Activated naive CD4-positive, alpha-beta T cell treated with anti-CD3 and anti-CD28 coated beads, Interleukin-2, amount 50 U/mL, for 24 hours (primary cell): ENCODE measurements around the gene LYPD1.

ENCODE experiments used
- H3K27ac Mint-ChIP-seq: one replicate; pipeline ENCODE4 v1.8.0; 2021; ENCODE audit warnings: mild to moderate bottlenecking, mixed read lengths
- H3K27me3 Mint-ChIP-seq: one replicate; pipeline ENCODE4 v1.8.0; 2021; ENCODE audit warnings: mixed read lengths
- H3K36me3 Mint-ChIP-seq: one replicate; pipeline ENCODE4 v1.8.0; 2021; ENCODE audit warnings: mixed read lengths
- H3K4me1 Mint-ChIP-seq: one replicate; pipeline ENCODE4 v1.8.0; 2021; ENCODE audit warnings: mixed read lengths
- H3K4me3 Mint-ChIP-seq: one replicate; pipeline ENCODE4 v1.8.0; 2021; ENCODE audit warnings: mild to moderate bottlenecking, mixed read lengths
- H3K9me3 Mint-ChIP-seq: one replicate; pipeline ENCODE4 v1.8.0; 2021; ENCODE audit warnings: mixed read lengths

The LYPD1 gene

GRCh38 chr2:132651115-132652045, 18.6 kb downstream of the LYPD1 start:
- H3K36me3 Mint-ChIP-seq = no peaks in the 10 kb centered on the region
- no peak overlapping the region for H3K27ac Mint-ChIP-seq
- no peak overlapping the region for H3K4me3 Mint-ChIP-seq
- no peaks in the 10 kb centered on the region for H3K27me3 Mint-ChIP-seq
- no peaks in the 10 kb centered on the region for H3K4me1 Mint-ChIP-seq
- H3K9me3 Mint-ChIP-seq = no peaks in the 10 kb centered on the region

DNA sequence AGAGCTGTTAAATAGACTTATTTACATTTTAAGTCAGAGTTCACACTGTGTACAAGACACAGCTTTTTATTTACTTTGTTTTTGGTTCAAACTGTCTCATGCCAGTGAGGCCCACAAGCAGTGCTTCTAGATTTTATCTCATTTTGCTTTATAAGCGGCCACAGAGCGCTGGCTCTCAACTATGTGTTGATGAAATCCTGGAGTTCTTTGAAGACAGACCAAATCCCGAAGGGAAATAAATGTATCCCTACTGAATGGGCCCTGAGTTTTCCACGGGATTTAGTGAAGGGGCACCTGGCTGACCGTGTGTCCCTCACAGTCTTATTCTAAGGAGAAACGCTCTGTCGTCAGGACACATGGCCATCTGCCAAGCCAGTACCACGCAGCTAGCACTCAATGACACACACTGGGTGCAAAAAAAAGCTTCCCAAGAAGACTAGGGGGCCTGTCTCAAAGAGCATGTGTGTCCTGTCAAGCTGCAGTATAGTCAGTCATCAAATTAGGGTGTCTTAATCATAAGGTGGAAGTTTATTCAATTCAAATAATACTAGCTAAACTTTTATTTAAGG, 23.4 kb downstream of the LYPD1 start:
- H3K27me3 Mint-ChIP-seq = no peaks in the 10 kb centered on the region
- H3K4me3 Mint-ChIP-seq = no peak overlapping the region
- H3K27ac Mint-ChIP-seq = no peak overlapping the region
- H3K36me3 Mint-ChIP-seq = no peaks in the 10 kb centered on the region
- H3K4me1 Mint-ChIP-seq = no peaks in the 10 kb centered on the region
- no peaks in the 10 kb centered on the region for H3K9me3 Mint-ChIP-seq

DNA sequence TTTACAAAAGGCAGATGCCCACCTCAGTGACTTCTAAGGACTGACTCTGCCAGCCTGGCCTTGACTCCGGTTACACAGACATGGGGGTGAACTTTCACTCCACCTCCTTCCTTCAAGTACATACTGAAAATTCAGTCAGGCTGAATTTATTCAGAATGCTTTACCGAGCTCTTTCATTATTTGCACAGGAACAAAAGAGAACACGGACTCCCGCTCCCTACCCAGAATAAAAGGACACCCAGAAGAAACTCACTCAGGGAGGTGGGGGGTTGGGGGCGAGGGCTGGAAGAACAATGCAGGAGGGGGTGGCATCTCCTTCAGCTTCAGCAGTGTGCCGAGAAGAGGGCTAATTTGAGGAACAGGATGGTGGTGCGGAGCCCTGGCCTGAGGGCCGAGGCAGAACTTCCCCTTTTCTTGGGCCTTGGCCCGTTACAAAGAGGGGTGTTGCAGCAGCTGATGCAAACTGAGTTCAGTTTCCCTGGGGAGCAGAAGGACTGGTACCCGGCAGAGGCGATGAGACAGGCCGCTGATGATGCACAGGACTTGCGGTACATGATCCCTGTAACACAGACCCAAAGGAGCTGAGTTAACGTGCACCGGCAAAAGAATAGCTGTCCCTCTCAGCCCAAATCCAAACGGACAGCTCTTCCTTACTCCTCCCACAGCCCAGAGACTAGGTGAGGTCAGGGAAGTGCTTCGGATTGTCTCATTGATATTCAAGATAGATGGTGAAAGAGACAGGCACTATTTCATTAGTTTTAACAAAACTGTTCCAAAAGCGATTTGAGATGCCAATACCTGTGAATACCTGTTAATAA, 24.1 kb downstream of the LYPD1 start:
- H3K4me1 Mint-ChIP-seq = no peaks in the 10 kb centered on the region
- H3K36me3 Mint-ChIP-seq = no peaks in the 10 kb centered on the region
- H3K9me3 Mint-ChIP-seq = no peaks in the 10 kb centered on the region
- no peak overlapping the region for H3K27ac Mint-ChIP-seq
- H3K27me3 Mint-ChIP-seq = no peaks in the 10 kb centered on the region
- H3K4me3 Mint-ChIP-seq = no peak overlapping the region

DNA sequence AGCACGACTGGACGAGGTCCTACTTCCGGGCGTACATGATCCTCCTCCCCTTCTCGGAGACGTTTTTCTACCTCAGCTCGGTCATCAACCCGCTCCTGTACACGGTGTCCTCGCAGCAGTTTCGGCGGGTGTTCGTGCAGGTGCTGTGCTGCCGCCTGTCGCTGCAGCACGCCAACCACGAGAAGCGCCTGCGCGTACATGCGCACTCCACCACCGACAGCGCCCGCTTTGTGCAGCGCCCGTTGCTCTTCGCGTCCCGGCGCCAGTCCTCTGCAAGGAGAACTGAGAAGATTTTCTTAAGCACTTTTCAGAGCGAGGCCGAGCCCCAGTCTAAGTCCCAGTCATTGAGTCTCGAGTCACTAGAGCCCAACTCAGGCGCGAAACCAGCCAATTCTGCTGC, 24.8 kb downstream of the LYPD1 start:
- Mint-ChIP-seq H3K4me1 (no peaks in the 10 kb centered on the region), H3K9me3 (no peaks in the 10 kb centered on the region), H3K4me3 (no peak overlapping the region), H3K27me3 (no peaks in the 10 kb centered on the region), H3K36me3 (no peaks in the 10 kb centered on the region), H3K27ac (no peak overlapping the region)

- Mint-ChIP-seq H3K4me3 (no peak overlapping the region), H3K27me3 (no peaks in the 10 kb centered on the region), H3K4me1 (no peaks in the 10 kb centered on the region)
Observed at GRCh38 chr2:132642415-132642814, 27.6 kb downstream of the LYPD1 start.

GRCh38 chr2:132641819-132642218, 28.2 kb downstream of the LYPD1 start:
- no peak overlapping the region for H3K27ac Mint-ChIP-seq
- no peaks in the 10 kb centered on the region for H3K4me1 Mint-ChIP-seq
- no peaks in the 10 kb centered on the region for H3K9me3 Mint-ChIP-seq
- H3K4me3 Mint-ChIP-seq = no peak overlapping the region
- no peaks in the 10 kb centered on the region for H3K36me3 Mint-ChIP-seq
- no peaks in the 10 kb centered on the region for H3K27me3 Mint-ChIP-seq

More at GRCh38 chr2:132642415-132642814, 27.6 kb downstream of the LYPD1 start:
- Mint-ChIP-seq H3K36me3 (no peaks in the 10 kb centered on the region), H3K27ac (no peak overlapping the region), H3K9me3 (no peaks in the 10 kb centered on the region)

GRCh38 chr2:132640116-132640515, 29.9 kb downstream of the LYPD1 start:
- Mint-ChIP-seq H3K4me1 (no peaks in the 10 kb centered on the region), H3K27me3 (no peaks in the 10 kb centered on the region), H3K36me3 (no peaks in the 10 kb centered on the region), H3K9me3 (no peaks in the 10 kb centered on the region), H3K4me3 (no peak overlapping the region), H3K27ac (no peak overlapping the region)

GRCh38 chr2:132638313-132639040, 31.5 kb downstream of the LYPD1 start:
- no peaks in the 10 kb centered on the region for H3K4me1 Mint-ChIP-seq
- H3K36me3 Mint-ChIP-seq = no peaks in the 10 kb centered on the region
- no peak overlapping the region for H3K4me3 Mint-ChIP-seq
- H3K27ac Mint-ChIP-seq = no peak overlapping the region
- H3K9me3 Mint-ChIP-seq = no peaks in the 10 kb centered on the region
- no peaks in the 10 kb centered on the region for H3K27me3 Mint-ChIP-seq

- Mint-ChIP-seq H3K9me3 (no peaks in the 10 kb centered on the region), H3K36me3 (no peaks in the 10 kb centered on the region), H3K4me1 (no peaks in the 10 kb centered on the region), H3K27ac (no peak overlapping the region), H3K27me3 (no peaks in the 10 kb centered on the region), H3K4me3 (no peak overlapping the region)
Observed at GRCh38 chr2:132636346-132636745, 33.7 kb downstream of the LYPD1 start.

GRCh38 chr2:132633635-132634034, 36.4 kb downstream of the LYPD1 start:
- Mint-ChIP-seq H3K4me3 (no peak overlapping the region), H3K27me3 (no peaks in the 10 kb centered on the region), H3K36me3 (no peaks in the 10 kb centered on the region), H3K9me3 (no peaks in the 10 kb centered on the region), H3K4me1 (no peaks in the 10 kb centered on the region), H3K27ac (no peak overlapping the region)

DNA sequence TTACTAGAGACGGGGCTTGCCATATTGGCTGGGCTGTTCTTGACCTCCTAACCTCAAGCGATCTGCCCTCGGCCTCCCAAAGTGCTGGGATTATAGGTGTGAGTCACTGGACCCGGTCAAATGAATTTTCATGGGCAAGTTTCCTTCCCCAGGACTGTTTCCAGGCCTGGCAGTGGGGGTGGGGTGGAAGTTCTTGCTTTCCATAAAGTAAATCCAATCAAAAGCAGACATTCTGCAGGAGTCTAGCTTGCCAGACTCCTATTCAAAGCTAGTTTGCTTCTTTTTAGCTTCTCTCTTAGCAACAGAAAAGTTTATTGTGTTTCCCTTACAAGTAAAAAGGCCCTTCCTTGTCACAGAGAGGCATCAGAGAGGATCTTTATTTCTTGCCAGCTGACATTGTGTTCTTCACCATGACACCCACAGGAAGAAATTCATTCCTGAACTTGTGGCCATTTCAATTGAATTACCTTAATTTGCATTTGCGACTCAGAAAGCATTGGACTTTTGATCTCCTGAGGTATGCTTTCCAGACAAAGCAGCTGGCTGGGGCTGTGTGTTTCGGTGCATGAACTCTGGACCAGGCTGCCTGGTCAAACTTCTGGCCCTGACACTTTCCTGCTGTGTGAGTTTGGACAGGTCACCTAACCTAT, 37.9 kb downstream of the LYPD1 start:
- Mint-ChIP-seq H3K9me3 (no peaks in the 10 kb centered on the region), H3K4me1 (no peaks in the 10 kb centered on the region), H3K4me3 (no peak overlapping the region), H3K27me3 (no peaks in the 10 kb centered on the region), H3K27ac (no peak overlapping the region), H3K36me3 (no peaks in the 10 kb centered on the region)

DNA sequence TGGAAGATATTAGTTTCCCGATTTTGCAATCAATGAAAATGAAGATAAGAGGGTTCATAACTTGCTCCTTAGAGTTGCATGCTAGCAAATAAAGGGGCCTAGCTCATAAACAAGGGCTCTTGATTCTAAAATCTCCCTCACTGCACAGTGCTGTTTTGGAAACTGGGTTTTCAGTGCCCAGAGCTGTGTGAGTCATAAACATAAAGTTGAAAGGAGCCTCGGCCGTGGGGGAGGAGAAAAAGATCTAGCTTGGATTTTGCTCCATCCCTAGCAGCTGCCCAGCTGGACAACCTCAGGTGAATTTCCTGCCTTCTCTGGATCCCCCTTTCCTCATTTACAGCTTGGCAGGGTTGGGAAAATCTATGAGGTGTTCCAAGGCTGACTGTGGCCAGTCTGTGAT, 42.5 kb downstream of the LYPD1 start:
- no peaks in the 10 kb centered on the region for H3K27me3 Mint-ChIP-seq
- no peak overlapping the region for H3K27ac Mint-ChIP-seq
- H3K9me3 Mint-ChIP-seq = no peaks in the 10 kb centered on the region
- H3K4me1 Mint-ChIP-seq = no peaks in the 10 kb centered on the region
- no peak overlapping the region for H3K4me3 Mint-ChIP-seq
- no peaks in the 10 kb centered on the region for H3K36me3 Mint-ChIP-seq

GRCh38 chr2:132623096-132623839, 46.7 kb downstream of the LYPD1 start:
- no peaks in the 10 kb centered on the region for H3K4me1 Mint-ChIP-seq
- peaks cover under 1% of the 10 kb centered on the region for H3K27me3 Mint-ChIP-seq
- no peaks in the 10 kb centered on the region for H3K36me3 Mint-ChIP-seq
- H3K9me3 Mint-ChIP-seq = no peaks in the 10 kb centered on the region
- no peak overlapping the region for H3K4me3 Mint-ChIP-seq
- H3K27ac Mint-ChIP-seq = no peak overlapping the region

- H3K4me1 Mint-ChIP-seq = no peaks in the 10 kb centered on the region
- H3K27ac Mint-ChIP-seq = no peak overlapping the region
- H3K36me3 Mint-ChIP-seq = no peaks in the 10 kb centered on the region
- peaks cover 1% of the 10 kb centered on the region for H3K27me3 Mint-ChIP-seq
- no peak overlapping the region for H3K4me3 Mint-ChIP-seq
- H3K9me3 Mint-ChIP-seq = no peaks in the 10 kb centered on the region
Observed at GRCh38 chr2:132621131-132621875, 48.7 kb downstream of the LYPD1 start.
